Measurements from ENCODE around the gene KIF22. TPM values are rescaled to one million over a fixed set of nuclear protein-coding genes. Genes with fewer than 3 reads are reported as not detected.

KIF22 gene
- total RNA-seq, 1 donor from 2014 or later: 40.7 TPM

GRCh38 chr16:29840240-29840639 is 49.7 kb downstream of the KIF22 start:
- TF ChIP-seq CTCF (IDR thresholded peaks at IDR 0.05; ENCODE audit: unreplicated experiment): no peak
- no peaks in the 10 kb centered on the region for H3K36me3 Mint-ChIP-seq (ENCODE audit: low read depth, unreplicated experiment)
- peaks cover 3% of the 10 kb centered on the region for H3K27me3 Mint-ChIP-seq (ENCODE audit: unreplicated experiment)
- H3K4me3 Mint-ChIP-seq (ENCODE audit: unreplicated experiment): no peak overlapping the region
- no peaks in the 10 kb centered on the region for H3K4me1 Mint-ChIP-seq (ENCODE audit: unreplicated experiment)
- no peak for DNase-seq (ENCODE audit: low spot score)
- H3K9me3 Mint-ChIP-seq (ENCODE audit: unreplicated experiment): no peaks in the 10 kb centered on the region
- H3K27ac Mint-ChIP-seq (ENCODE audit: unreplicated experiment): no peak overlapping the region

GRCh38 chr16:29841631-29842030 is 51.1 kb downstream of the KIF22 start:
- Mint-ChIP-seq H3K27ac (ENCODE audit: unreplicated experiment) (no peak overlapping the region), H3K36me3 (ENCODE audit: low read depth, unreplicated experiment) (no peaks in the 10 kb centered on the region), H3K4me1 (ENCODE audit: unreplicated experiment) (no peaks in the 10 kb centered on the region)

GRCh38 chr16:29842732-29843346 is 52.3 kb downstream of the KIF22 start:
- Mint-ChIP-seq H3K27ac (ENCODE audit: unreplicated experiment) (no peak overlapping the region), H3K36me3 (ENCODE audit: low read depth, unreplicated experiment) (no peaks in the 10 kb centered on the region), H3K27me3 (ENCODE audit: unreplicated experiment) (peaks cover 7% of the 10 kb centered on the region), H3K9me3 (ENCODE audit: unreplicated experiment) (no peaks in the 10 kb centered on the region), H3K4me3 (ENCODE audit: unreplicated experiment) (no peak overlapping the region), H3K4me1 (ENCODE audit: unreplicated experiment) (no peaks in the 10 kb centered on the region)
- DNase-seq (ENCODE audit: low spot score): no peak
- no peak for TF ChIP-seq CTCF (IDR thresholded peaks at IDR 0.05; ENCODE audit: unreplicated experiment)

More at GRCh38 chr16:29841631-29842030, 51.1 kb downstream of the KIF22 start:
- DNase-seq (ENCODE audit: low spot score): no peak
- peaks cover 7% of the 10 kb centered on the region for H3K27me3 Mint-ChIP-seq (ENCODE audit: unreplicated experiment)
- no peaks in the 10 kb centered on the region for H3K9me3 Mint-ChIP-seq (ENCODE audit: unreplicated experiment)
- TF ChIP-seq CTCF (IDR thresholded peaks at IDR 0.05; ENCODE audit: unreplicated experiment): no peak
- H3K4me3 Mint-ChIP-seq (ENCODE audit: unreplicated experiment): no peak overlapping the region

- Mint-ChIP-seq H3K27me3 (ENCODE audit: unreplicated experiment) (peaks cover 7% of the 10 kb centered on the region), H3K9me3 (ENCODE audit: unreplicated experiment) (no peaks in the 10 kb centered on the region), H3K4me3 (ENCODE audit: unreplicated experiment) (peak overlapping the region; percentile 63), H3K4me1 (ENCODE audit: unreplicated experiment) (no peaks in the 10 kb centered on the region), H3K27ac (ENCODE audit: unreplicated experiment) (no peak overlapping the region), H3K36me3 (ENCODE audit: low read depth, unreplicated experiment) (no peaks in the 10 kb centered on the region)
- TF ChIP-seq CTCF (IDR thresholded peaks at IDR 0.05; ENCODE audit: unreplicated experiment): no peak
- no peak for DNase-seq (ENCODE audit: low spot score)
Observed at GRCh38 chr16:29843931-29844330, 53.4 kb downstream of the KIF22 start.

- DNase-seq (ENCODE audit: low spot score): no peak
- no peaks in the 10 kb centered on the region for H3K36me3 Mint-ChIP-seq (ENCODE audit: low read depth, unreplicated experiment)
- H3K27me3 Mint-ChIP-seq (ENCODE audit: unreplicated experiment): peaks cover 7% of the 10 kb centered on the region
- no peak overlapping the region for H3K4me3 Mint-ChIP-seq (ENCODE audit: unreplicated experiment)
- H3K4me1 Mint-ChIP-seq (ENCODE audit: unreplicated experiment): no peaks in the 10 kb centered on the region
- H3K27ac Mint-ChIP-seq (ENCODE audit: unreplicated experiment): no peak overlapping the region
- TF ChIP-seq CTCF (IDR thresholded peaks at IDR 0.05; ENCODE audit: unreplicated experiment): no peak
- no peaks in the 10 kb centered on the region for H3K9me3 Mint-ChIP-seq (ENCODE audit: unreplicated experiment)
Observed at GRCh38 chr16:29844575-29845331, 54.2 kb downstream of the KIF22 start.
